ENCODE results near the gene RTRAF.

- TF ChIP-seq, protein P1, sequence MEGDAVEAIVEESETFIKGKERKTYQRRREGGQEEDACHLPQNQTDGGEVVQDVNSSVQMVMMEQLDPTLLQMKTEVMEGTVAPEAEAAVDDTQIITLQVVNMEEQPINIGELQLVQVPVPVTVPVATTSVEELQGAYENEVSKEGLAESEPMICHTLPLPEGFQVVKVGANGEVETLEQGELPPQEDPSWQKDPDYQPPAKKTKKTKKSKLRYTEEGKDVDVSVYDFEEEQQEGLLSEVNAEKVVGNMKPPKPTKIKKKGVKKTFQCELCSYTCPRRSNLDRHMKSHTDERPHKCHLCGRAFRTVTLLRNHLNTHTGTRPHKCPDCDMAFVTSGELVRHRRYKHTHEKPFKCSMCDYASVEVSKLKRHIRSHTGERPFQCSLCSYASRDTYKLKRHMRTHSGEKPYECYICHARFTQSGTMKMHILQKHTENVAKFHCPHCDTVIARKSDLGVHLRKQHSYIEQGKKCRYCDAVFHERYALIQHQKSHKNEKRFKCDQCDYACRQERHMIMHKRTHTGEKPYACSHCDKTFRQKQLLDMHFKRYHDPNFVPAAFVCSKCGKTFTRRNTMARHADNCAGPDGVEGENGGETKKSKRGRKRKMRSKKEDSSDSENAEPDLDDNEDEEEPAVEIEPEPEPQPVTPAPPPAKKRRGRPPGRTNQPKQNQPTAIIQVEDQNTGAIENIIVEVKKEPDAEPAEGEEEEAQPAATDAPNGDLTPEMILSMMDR (IDR thresholded peaks at IDR 0.05; ENCODE audit: insufficient read depth, low read length): no peak
- TF ChIP-seq SPI1 (IDR thresholded peaks at IDR 0.05; ENCODE audit: borderline replicate concordance, low read depth) (no peak), POLR2AphosphoS5 (IDR thresholded peaks at IDR 0.05; ENCODE audit: low read depth) (no peak)
These were observed 23.3 kb downstream of the RTRAF start for GRCh38 chr14:52012635-52013034.

Measured in HL-60 (cell line).